Mesenchymal stem cell (in vitro differentiated cells and primary cell): ENCODE results near the gene PCNT.
A peak's percentile ranks its signal among the peaks of the same experiment; 100 is the strongest.

Experiments
- DNase-seq: peaks from one replicate; pipeline ENCODE4 v3.0.0-alpha.2; 2013
- H2AFZ ChIP-seq: one replicate; pipeline ENCODE4 v1.6.1; 2013; ENCODE audit warnings: low read depth, mild to moderate bottlenecking, control low read depth, inconsistent platforms, low read length, moderate library complexity
- H2AK5ac ChIP-seq: 2 replicates; pipeline ENCODE4 v1.6.1; 2013; ENCODE audit warnings: low read length, moderate library complexity, mild to moderate bottlenecking, inconsistent platforms; ENCODE audit not compliant: severe bottlenecking
- H2BK120ac ChIP-seq: one replicate; pipeline ENCODE4 v1.6.1; 2013; ENCODE audit warnings: low read depth, mild to moderate bottlenecking, inconsistent platforms, low read length, moderate library complexity
- H2BK12ac ChIP-seq, 2 experiments: one replicate each; pipeline ENCODE4 v1.6.1; 2013; ENCODE audit warnings: inconsistent platforms in 2 of 2, low read length in 2 of 2, mild to moderate bottlenecking in 2 of 2, moderate library complexity in 2 of 2, control low read depth in 1 of 2
- H2BK15ac ChIP-seq: one replicate; pipeline ENCODE4 v1.6.1; 2013; ENCODE audit warnings: mild to moderate bottlenecking, low read depth, inconsistent platforms; ENCODE audit not compliant: poor library complexity, severe bottlenecking
- H2BK5ac ChIP-seq: 2 replicates; pipeline ENCODE4 v1.6.1; 2013; ENCODE audit warnings: low read depth, mild to moderate bottlenecking, low read length, control low read depth, inconsistent platforms; ENCODE audit not compliant: poor library complexity, severe bottlenecking
- H3K14ac ChIP-seq, 2 experiments: one replicate each; pipeline ENCODE4 v1.6.1; 2013; ENCODE audit warnings: inconsistent platforms in 2 of 2, low read length in 2 of 2, control low read depth in 1 of 2, mild to moderate bottlenecking in 1 of 2, moderate library complexity in 1 of 2
- H3K18ac ChIP-seq, 2 experiments: one replicate each; pipeline ENCODE4 v1.6.1; 2013; ENCODE audit warnings: inconsistent platforms in 2 of 2, low read length in 2 of 2, control low read depth in 1 of 2, low read depth in 1 of 2, mild to moderate bottlenecking in 1 of 2
- H3K23ac ChIP-seq, 2 experiments: one replicate each; pipeline ENCODE4 v1.6.1; 2013; ENCODE audit warnings: inconsistent platforms in 2 of 2, low read length in 2 of 2, mild to moderate bottlenecking in 2 of 2, moderate library complexity in 2 of 2, control low read depth in 1 of 2
- H3K27ac ChIP-seq: 2 replicates; pipeline ENCODE4 v1.5.1; 2013; ENCODE audit warnings: mild to moderate bottlenecking, moderate library complexity, low read length, control low read depth, inconsistent platforms; ENCODE audit not compliant: poor library complexity, severe bottlenecking
- H3K27me3 ChIP-seq, 2 experiments: 2 replicates each; pipeline versions ENCODE4 v1.6.1 to v1.7.0; 2013; ENCODE audit warnings: low read length in 2 of 2, mild to moderate bottlenecking in 2 of 2, moderate library complexity in 2 of 2, control low read depth in 1 of 2, inconsistent platforms in 1 of 2; ENCODE audit not compliant: control insufficient read depth in 1 of 2, insufficient read depth in 1 of 2
- H3K36me3 ChIP-seq, 2 experiments: 2 replicates each; pipeline versions ENCODE4 v1.6.1 to v1.7.0; 2013; ENCODE audit warnings: low read length in 2 of 2, control low read depth in 1 of 2, inconsistent platforms in 1 of 2, low read depth in 1 of 2, mild to moderate bottlenecking in 1 of 2; ENCODE audit not compliant: insufficient read depth in 2 of 2, control insufficient read depth in 1 of 2
- H3K4ac ChIP-seq, 2 experiments: one replicate each; pipeline ENCODE4 v1.6.1; 2013; ENCODE audit warnings: inconsistent platforms in 2 of 2, low read length in 2 of 2, mild to moderate bottlenecking in 2 of 2, moderate library complexity in 2 of 2, control low read depth in 1 of 2, low read depth in 1 of 2
- H3K4me1 ChIP-seq: 2 replicates; pipeline ENCODE4 v1.6.1; 2013; ENCODE audit warnings: low read depth, low read length, control low read depth; ENCODE audit not compliant: control insufficient read depth, insufficient read depth
- H3K4me2 ChIP-seq: 2 replicates; pipeline ENCODE4 v1.6.1; 2013; ENCODE audit warnings: low read length, mild to moderate bottlenecking, inconsistent platforms; ENCODE audit not compliant: poor library complexity, severe bottlenecking
- H3K4me3 ChIP-seq, 2 experiments: 2 replicates each; pipeline versions ENCODE4 v1.5.1 to v1.7.0; 2013; ENCODE audit warnings: low read length in 2 of 2, mild to moderate bottlenecking in 2 of 2, control low read depth in 1 of 2, low read depth in 1 of 2; ENCODE audit not compliant: insufficient read depth in 1 of 2
- H3K79me1 ChIP-seq: replicated peaks from 2 replicates; pipeline ENCODE4 v1.6.1; 2013; ENCODE audit warnings: mild to moderate bottlenecking, control low read depth, low read length, inconsistent platforms; ENCODE audit not compliant: poor library complexity, severe bottlenecking
- H3K9ac ChIP-seq: 2 replicates; pipeline ENCODE4 v1.7.0; 2013; ENCODE audit warnings: mild to moderate bottlenecking, low read length, moderate library complexity
- H3K9me3 ChIP-seq: 2 replicates; pipeline ENCODE4 v1.7.0; 2013; ENCODE audit warnings: mild to moderate bottlenecking, low read length; ENCODE audit not compliant: control insufficient read depth
- H4K8ac ChIP-seq: one replicate; pipeline ENCODE4 v1.6.1; 2013; ENCODE audit warnings: inconsistent platforms, mild to moderate bottlenecking, low read length, moderate library complexity
- H4K91ac ChIP-seq: one replicate; pipeline ENCODE4 v1.6.1; 2013; ENCODE audit warnings: mild to moderate bottlenecking, low read length, inconsistent platforms
- WGBS: methylation state at CpG from one replicate; pipeline ENCODE4 v1.1.7; 2013; ENCODE audit warnings: mixed read lengths; 5-methylcytosine and 5-hydroxymethylcytosine counted together

The PCNT gene

GRCh38 chr21:46457801-46458314 lies 133.9 kb downstream of the PCNT start:
- Histone ChIP-seq H3K18ac (peak overlapping the region; percentile 63 to 96), H2AK5ac (no peak overlapping the region), H2BK5ac (no peak overlapping the region), H2AFZ (peak overlapping the region; percentile 6), H3K4me2 (peak overlapping the region; percentile 74), H3K36me3 (peaks cover 2 to 7% of the 10 kb centered on the region in 2 experiments), H3K79me1 (peaks cover 43% of the 10 kb centered on the region), H3K27me3 (no peaks in the 10 kb centered on the region), H2BK15ac (peak overlapping the region; percentile 95), H3K4me3 (peak overlapping the region; percentile 84 to 85), H3K4ac (peak overlapping the region; percentile 20 to 96), H3K9ac (peak overlapping the region; percentile 89), H3K23ac (no peak overlapping the region), H3K14ac (peak overlapping the region in 1 of 2 experiments; percentile 94), H4K8ac (peak overlapping the region; percentile 79), H3K4me1 (peaks cover 9% of the 10 kb centered on the region), H2BK120ac (no peak overlapping the region), H3K9me3 (no peaks in the 10 kb centered on the region), H2BK12ac (peak overlapping the region in 1 of 2 experiments; percentile 9), H4K91ac (peak overlapping the region; percentile 59), H3K27ac (peak overlapping the region; percentile 75)
- DNase-seq = peak; percentile 66
- WGBS = 1% methylated on average over 30 of the region's 30 CpGs

GRCh38 chr21:46458315-46459023 lies 134.5 kb downstream of the PCNT start, which contains the start of gene DIP2A:
TSS of gene DIP2A (plus strand) at chr21:46458891. CDS start at chr21:46459132, 241 bp downstream.
- Histone ChIP-seq H2BK5ac (peak within 1 kb of the TSS; percentile 79), H3K4me3 (peak within 1 kb of the TSS; percentile 95 to 98), H3K4me1 (peaks cover 8% of the 10 kb centered on the region), H3K9me3 (no peaks in the 10 kb centered on the region), H2BK15ac (peak within 1 kb of the TSS; percentile 95), H4K91ac (peak within 1 kb of the TSS; percentile 92), H2BK12ac (peak within 1 kb of the TSS; percentile 9 to 91), H3K23ac (peak within 1 kb of the TSS in 1 of 2 experiments; percentile 91), H3K36me3 (peaks cover 2 to 12% of the 10 kb centered on the region in 2 experiments), H3K14ac (peak within 1 kb of the TSS; percentile 87 to 99), H4K8ac (peak within 1 kb of the TSS; percentile 90), H2AK5ac (no peak within 1 kb of the TSS), H3K79me1 (peaks cover 39% of the 10 kb centered on the region), H2AFZ (peak within 1 kb of the TSS; percentile 92), H2BK120ac (peak within 1 kb of the TSS; percentile 59), H3K27ac (peak within 1 kb of the TSS; percentile 75), H3K4ac (peak within 1 kb of the TSS; percentile 20 to 98), H3K9ac (peak within 1 kb of the TSS; percentile 89), H3K18ac (peak within 1 kb of the TSS; percentile 96 to 97), H3K4me2 (peak within 1 kb of the TSS; percentile 98), H3K27me3 (no peaks in the 10 kb centered on the region)
- DNase-seq = peak; percentile 97
- under 1% methylated on average over 76 of the region's 91 CpGs for WGBS

- Histone ChIP-seq H3K9me3 (no peaks in the 10 kb centered on the region), H2BK12ac (peak overlapping the region in 1 of 2 experiments; percentile 91), H4K8ac (peak overlapping the region; percentile 90), H2BK120ac (peak overlapping the region; percentile 59), H4K91ac (peak overlapping the region; percentile 92), H3K27me3 (no peaks in the 10 kb centered on the region), H2BK15ac (peak overlapping the region; percentile 84), H3K27ac (no peak overlapping the region), H3K4me3 (peak overlapping the region; percentile 80 to 98), H3K23ac (peak overlapping the region in 1 of 2 experiments; percentile 91), H3K9ac (peak overlapping the region; percentile 87), H2BK5ac (no peak overlapping the region), H2AK5ac (no peak overlapping the region), H3K14ac (peak overlapping the region; percentile 87 to 99), H3K36me3 (peaks cover 2 to 12% of the 10 kb centered on the region in 2 experiments), H3K4me2 (peak overlapping the region; percentile 98), H3K4ac (peak overlapping the region in 1 of 2 experiments; percentile 98), H2AFZ (peak overlapping the region; percentile 92), H3K18ac (peak overlapping the region; percentile 96 to 97), H3K79me1 (peaks cover 37% of the 10 kb centered on the region), H3K4me1 (peaks cover 8% of the 10 kb centered on the region)
- DNase-seq = no peak
- 0% methylated on average over 10 of the region's 36 CpGs for WGBS
These were observed 135.0 kb downstream of the PCNT start for GRCh38 chr21:46459024-46459355.
